DOHH2 (cell line): ENCODE data around the gene PPARD.

Experiments
- H3F3A ChIP-seq: fragments of 200-600 bp; sonication (generic), shearing (Covaris generic); 2 replicates; pipeline ENCODE4 v1.6.0; 2016; ENCODE audit warnings: antibody characterized with exemption, mild to moderate bottlenecking; ENCODE audit not compliant: control insufficient read depth, insufficient read depth
- H3K27ac ChIP-seq: fragments of 200-600 bp; sonication (generic); 2 replicates; pipeline ENCODE4 v1.5.1; 2014; ENCODE audit warnings: low read depth, mild to moderate bottlenecking, low read length, moderate library complexity
- H3K27me3 ChIP-seq: fragments of 200-600 bp; sonication (generic); 2 replicates; pipeline ENCODE4 v1.6.1; 2014; ENCODE audit warnings: mild to moderate bottlenecking, low read length, mixed read lengths; ENCODE audit not compliant: control insufficient read depth
- H3K36me3 ChIP-seq: fragments of 200-600 bp; sonication (generic); 2 replicates; pipeline ENCODE4 v1.6.1; 2014; ENCODE audit warnings: mild to moderate bottlenecking, low read length, moderate library complexity, mixed read lengths; ENCODE audit not compliant: control insufficient read depth
- H3K4me1 ChIP-seq: fragments of 200-600 bp; sonication (generic); 2 replicates; pipeline ENCODE4 v1.6.1; 2014; ENCODE audit warnings: mild to moderate bottlenecking, low read length, mixed read lengths; ENCODE audit not compliant: control insufficient read depth
- H3K4me2 ChIP-seq: fragments of 200-600 bp; sonication (generic); 2 replicates; pipeline ENCODE4 v1.6.0; 2014; ENCODE audit warnings: mild to moderate bottlenecking, low read length, moderate library complexity
- H3K4me3 ChIP-seq: fragments of 200-600 bp; sonication (generic); 2 replicates; pipeline ENCODE4 v1.5.1; 2014; ENCODE audit warnings: mild to moderate bottlenecking, low read length, mixed read lengths
- H3K79me2 ChIP-seq: fragments of 200-600 bp; sonication (generic); 2 replicates; pipeline ENCODE4 v1.6.1; 2014; ENCODE audit warnings: mild to moderate bottlenecking, low read length, mixed read lengths; ENCODE audit not compliant: control insufficient read depth
- H3K9me2 ChIP-seq: fragments of 200-600 bp; sonication (generic); replicated peaks from 2 replicates; pipeline ENCODE4 v1.6.1; 2014; ENCODE audit warnings: mild to moderate bottlenecking, low read length, mixed read lengths; ENCODE audit not compliant: control insufficient read depth
- H3K9me3 ChIP-seq: fragments of 200-600 bp; sonication (generic); 2 replicates; pipeline ENCODE4 v1.6.1; 2014; ENCODE audit warnings: antibody characterized with exemption, low read length, mixed read lengths; ENCODE audit not compliant: control insufficient read depth, insufficient read depth
- H4K20me1 ChIP-seq: fragments of 200-600 bp; sonication (generic); 2 replicates; pipeline ENCODE4 v1.6.0; 2014; ENCODE audit warnings: low read depth, mild to moderate bottlenecking, antibody characterized with exemption, low read length, moderate library complexity; ENCODE audit not compliant: control insufficient read depth, insufficient read depth
- CTCF ChIP-seq: fragments of 200-600 bp; sonication (generic); IDR thresholded peaks from one replicate; pipeline ENCODE4 v1.5.1; 2014; ENCODE audit warnings: antibody characterized with exemption, mild to moderate bottlenecking, low read depth, low read length; ENCODE audit not compliant: poor library complexity, severe bottlenecking
- EZH2phosphoT487 ChIP-seq: fragments of 200-600 bp; sonication (generic); IDR thresholded peaks from 2 replicates; pipeline ENCODE4 v1.6.1; 2017; ENCODE audit warnings: borderline replicate concordance, mild to moderate bottlenecking, antibody characterized with exemption, low read length, moderate library complexity, mixed read lengths

The PPARD gene

GRCh38 chr6:35400111-35400510 lies 57.8 kb downstream of the PPARD start:
- H3K36me3 ChIP-seq = no peaks in the 10 kb centered on the region
- no peaks in the 10 kb centered on the region for H3K27me3 ChIP-seq
- TF ChIP-seq EZH2phosphoT487 = no peak
- TF ChIP-seq CTCF = no peak
- peaks cover 8% of the 10 kb centered on the region for H3K4me1 ChIP-seq
- no peaks in the 10 kb centered on the region for H3K9me2 ChIP-seq
- no peak overlapping the region for H3K4me3 ChIP-seq
- no peak overlapping the region for H3K27ac ChIP-seq
- H3K79me2 ChIP-seq = no peaks in the 10 kb centered on the region
- no peaks in the 10 kb centered on the region for H3F3A ChIP-seq
- no peak overlapping the region for H3K4me2 ChIP-seq
- no peaks in the 10 kb centered on the region for H3K9me3 ChIP-seq
- H4K20me1 ChIP-seq = no peaks in the 10 kb centered on the region; the same call in 1 of the 2 replicates

GRCh38 chr6:35400901-35401311 lies 58.5 kb downstream of the PPARD start:
- no peaks in the 10 kb centered on the region for H3F3A ChIP-seq
- H3K79me2 ChIP-seq = no peaks in the 10 kb centered on the region
- no peaks in the 10 kb centered on the region; the same call in 1 of the 2 replicates for H4K20me1 ChIP-seq
- H3K27ac ChIP-seq = no peak overlapping the region
- H3K9me2 ChIP-seq = no peaks in the 10 kb centered on the region
- peaks cover under 1% of the 10 kb centered on the region for H3K4me1 ChIP-seq
- no peak overlapping the region for H3K4me3 ChIP-seq
- no peaks in the 10 kb centered on the region for H3K36me3 ChIP-seq
- H3K27me3 ChIP-seq = no peaks in the 10 kb centered on the region
- H3K9me3 ChIP-seq = no peaks in the 10 kb centered on the region
- TF ChIP-seq CTCF = no peak
- TF ChIP-seq EZH2phosphoT487 = no peak
- H3K4me2 ChIP-seq = no peak overlapping the region

- H3K27me3 ChIP-seq = no peaks in the 10 kb centered on the region
- no peaks in the 10 kb centered on the region for H3K79me2 ChIP-seq
- no peak overlapping the region for H3K4me3 ChIP-seq
- H3F3A ChIP-seq = no peaks in the 10 kb centered on the region
- H3K9me2 ChIP-seq = no peaks in the 10 kb centered on the region
- H3K36me3 ChIP-seq = no peaks in the 10 kb centered on the region
- no peaks in the 10 kb centered on the region for H3K9me3 ChIP-seq
- no peak overlapping the region for H3K27ac ChIP-seq
- H3K4me2 ChIP-seq = no peak overlapping the region
- no peaks in the 10 kb centered on the region for H3K4me1 ChIP-seq
- no peaks in the 10 kb centered on the region; the same call in 1 of the 2 replicates for H4K20me1 ChIP-seq
- TF ChIP-seq EZH2phosphoT487 (no peak), CTCF (no peak)
Observed at GRCh38 chr6:35401514-35401913, 59.2 kb downstream of the PPARD start.
